Lung (tissue), 12 donors: Measurements from ENCODE around the gene ARHGAP31. TPM values are rescaled to one million over a fixed set of nuclear protein-coding genes. Genes with fewer than 3 reads are reported as not detected.
"Not testable (repeated sequence)": the region's sequence is repeated elsewhere in the genome, so short reads cannot be mapped to it uniquely, and the experiment has no call there.

Experiments used
- ATAC-seq: fragments of 200-7000 bp; cut with Tn5 transposase; one replicate; pipeline ENCODE4 v1.9.1; 2020; ENCODE audit warnings: moderate number of reproducible peaks; ENCODE audit not compliant: insufficient read depth, low FRiP score
- DNase-seq, 3 donors: peaks; one replicate each; pipeline ENCODE4 v3.0.0-alpha.2; 2013 to 2017
- H3K27ac ChIP-seq, 2 donors: one replicate each; pipeline ENCODE4 v1.5.1; 2013; ENCODE audit warnings: mild to moderate bottlenecking in 2 of 2, moderate library complexity in 2 of 2, control low read depth in 1 of 2, inconsistent platforms in 1 of 2, low read depth in 1 of 2, low read length in 1 of 2
- H3K27me3 ChIP-seq, 3 donors: one replicate each; pipeline ENCODE4 v1.5.1; 2013; ENCODE audit warnings: low read length in 2 of 3; ENCODE audit not compliant: control insufficient read depth in 3 of 3, insufficient read depth in 3 of 3
- H3K36me3 ChIP-seq, 4 donors: one replicate each; pipeline ENCODE4 v1.5.1; 2013; ENCODE audit warnings: low read length in 4 of 4, mild to moderate bottlenecking in 1 of 4, moderate library complexity in 1 of 4; ENCODE audit not compliant: control insufficient read depth in 4 of 4, insufficient read depth in 4 of 4
- H3K4me1 ChIP-seq, 5 donors: one replicate each; pipeline ENCODE4 v1.5.1; 2013; ENCODE audit warnings: low read length in 5 of 5, mild to moderate bottlenecking in 2 of 5, moderate library complexity in 1 of 5; ENCODE audit not compliant: control insufficient read depth in 5 of 5, insufficient read depth in 5 of 5
- H3K4me3 ChIP-seq: one replicate; pipeline ENCODE4 v1.5.1; 2013; ENCODE audit warnings: mild to moderate bottlenecking, control low read depth, moderate library complexity
- H3K9ac ChIP-seq, 2 donors: one replicate each; pipeline ENCODE4 v1.5.1; 2013; ENCODE audit warnings: low read length in 2 of 2, control low read depth in 1 of 2; ENCODE audit not compliant: insufficient read depth in 1 of 2
- H3K9me3 ChIP-seq, 4 donors: one replicate each; pipeline ENCODE4 v1.5.1; 2013; ENCODE audit warnings: low read length in 3 of 4, mild to moderate bottlenecking in 1 of 4, moderate library complexity in 1 of 4; ENCODE audit not compliant: control insufficient read depth in 4 of 4, insufficient read depth in 3 of 4
- WGBS, 2 donors: extraction: QIAGEN DNeasy Blood & Tissue Kit; methylation state at CpG; one replicate each; pipeline ENCODE4 v1.1.7; 2013; 5-methylcytosine and 5-hydroxymethylcytosine counted together
- polyA plus RNA-seq, 2 donors: library from polyadenylated mRNA; stranded (reverse); fragments of 200-250 nt; gene quantifications; one replicate each; pipeline ENCODE4 v1.2.1, GENCODE V29; 2013
- total RNA-seq, 2 donors: library from RNA; depleted of rRNA in 1 of 2; stranded (reverse); fragments of >200 nt in 1 of 2; gene quantifications; one replicate each; pipeline ENCODE4 v1.2.1, GENCODE V29; 2014 to 2021
- TF ChIP-seq, protein P1 (sequence below): IDR thresholded peaks from 2 replicates; pipeline ENCODE4 v1.5.1; 2012; ENCODE audit warnings: mild to moderate bottlenecking; ENCODE audit errors: control extremely low read depth, extremely low read depth
- donor health status: control.
- donor health status: control.
- donor health status: Bipolar disorder and iron deficiency.
- donor health status: healthy.
- donor health status: DM: yes; HTN: yes; CAD: no.

ARHGAP31 gene
- total and polyA plus RNA-seq, 4 donors: 11.6 to 58.5 (median 31.7) TPM

DNA sequence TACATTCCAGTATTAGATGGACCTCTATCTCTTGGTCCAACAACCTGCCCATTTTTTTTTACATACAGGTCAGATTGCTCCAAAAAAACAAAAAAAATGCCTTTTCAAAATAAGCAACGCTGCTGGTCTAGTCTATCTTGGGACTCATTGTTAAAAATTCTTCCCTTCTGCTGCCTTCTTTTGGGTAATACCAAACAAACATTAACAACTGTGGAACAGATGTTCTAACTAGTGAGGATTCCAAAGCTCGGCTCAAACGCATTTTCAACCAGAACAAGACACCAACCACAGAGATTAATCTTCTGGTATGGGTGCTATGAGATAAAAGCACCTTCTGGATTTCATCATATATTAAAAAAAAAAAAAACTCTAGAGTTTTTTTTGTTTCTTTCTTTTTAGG, 24.7 kb downstream of the ARHGAP31 start:
- 59 to 60% methylated on average over 3 of the region's 3 CpGs for WGBS, 2 donors
- ATAC-seq (no peak), DNase-seq (no peak)
- H3K9ac ChIP-seq: no peak overlapping the region
- H3K27ac ChIP-seq: no peak overlapping the region
- no peaks in the 10 kb centered on the region for H3K9me3 ChIP-seq
- no peak overlapping the region for H3K4me3 ChIP-seq
- no peaks in the 10 kb centered on the region for H3K27me3 ChIP-seq
- H3K4me1 ChIP-seq: peaks cover 0 to 18% (median 10%) of the 10 kb centered on the region in 5 donors
- peaks cover 0 to 5% (median 2%) of the 10 kb centered on the region in 4 donors for H3K36me3 ChIP-seq
- TF ChIP-seq, protein P1, sequence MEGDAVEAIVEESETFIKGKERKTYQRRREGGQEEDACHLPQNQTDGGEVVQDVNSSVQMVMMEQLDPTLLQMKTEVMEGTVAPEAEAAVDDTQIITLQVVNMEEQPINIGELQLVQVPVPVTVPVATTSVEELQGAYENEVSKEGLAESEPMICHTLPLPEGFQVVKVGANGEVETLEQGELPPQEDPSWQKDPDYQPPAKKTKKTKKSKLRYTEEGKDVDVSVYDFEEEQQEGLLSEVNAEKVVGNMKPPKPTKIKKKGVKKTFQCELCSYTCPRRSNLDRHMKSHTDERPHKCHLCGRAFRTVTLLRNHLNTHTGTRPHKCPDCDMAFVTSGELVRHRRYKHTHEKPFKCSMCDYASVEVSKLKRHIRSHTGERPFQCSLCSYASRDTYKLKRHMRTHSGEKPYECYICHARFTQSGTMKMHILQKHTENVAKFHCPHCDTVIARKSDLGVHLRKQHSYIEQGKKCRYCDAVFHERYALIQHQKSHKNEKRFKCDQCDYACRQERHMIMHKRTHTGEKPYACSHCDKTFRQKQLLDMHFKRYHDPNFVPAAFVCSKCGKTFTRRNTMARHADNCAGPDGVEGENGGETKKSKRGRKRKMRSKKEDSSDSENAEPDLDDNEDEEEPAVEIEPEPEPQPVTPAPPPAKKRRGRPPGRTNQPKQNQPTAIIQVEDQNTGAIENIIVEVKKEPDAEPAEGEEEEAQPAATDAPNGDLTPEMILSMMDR: no peak

DNA sequence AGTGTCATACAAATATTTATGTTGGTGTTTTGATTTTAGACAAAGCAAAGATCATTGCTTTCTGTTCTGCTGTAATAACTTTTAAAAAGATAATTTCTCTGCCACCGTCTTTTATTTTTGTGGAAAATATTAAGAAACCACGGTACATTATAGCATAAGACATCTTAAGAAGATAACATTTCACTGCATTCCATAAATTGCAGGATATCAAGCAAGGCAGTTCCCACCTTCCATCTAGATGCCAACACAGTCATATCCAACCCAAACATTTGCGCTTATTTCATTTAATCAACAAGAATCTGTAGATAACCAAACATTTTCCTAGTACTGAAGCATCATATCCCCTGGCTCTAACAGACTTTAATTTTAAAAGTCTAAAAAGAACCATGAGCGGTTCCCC, 25.1 kb downstream of the ARHGAP31 start:
- ATAC-seq (no peak), DNase-seq (no peak)
- H3K9ac ChIP-seq: no peak overlapping the region
- WGBS, 2 donors: 90 to 92% methylated on average over 4 of the region's 4 CpGs
- no peak overlapping the region for H3K4me3 ChIP-seq
- H3K27me3 ChIP-seq: no peaks in the 10 kb centered on the region
- TF ChIP-seq, protein P1: no peak
- peaks cover 0 to 17% (median 7%) of the 10 kb centered on the region in 5 donors for H3K4me1 ChIP-seq
- peaks cover 0 to 1% (median 0%) of the 10 kb centered on the region in 4 donors for H3K36me3 ChIP-seq
- H3K9me3 ChIP-seq: no peaks in the 10 kb centered on the region
- no peak overlapping the region for H3K27ac ChIP-seq

DNA sequence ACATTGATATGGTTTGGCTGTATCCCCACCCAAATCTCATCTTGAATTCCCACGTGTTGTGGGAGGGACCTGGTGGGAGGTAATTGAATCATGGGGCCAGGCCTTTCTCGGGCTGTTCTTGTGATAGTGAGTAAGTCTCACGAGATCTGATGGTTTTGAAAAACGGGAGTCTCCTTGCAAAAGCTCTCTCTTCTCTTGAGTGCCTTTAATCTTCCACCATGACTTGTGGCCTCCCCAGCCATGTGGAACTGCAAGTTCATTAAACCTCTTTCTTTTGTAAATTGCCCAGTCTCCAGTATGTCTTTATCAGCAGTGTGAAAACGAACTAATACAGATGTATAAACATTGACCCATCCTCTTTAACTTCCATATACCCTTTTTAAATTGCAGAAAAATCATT, 26.6 kb downstream of the ARHGAP31 start:
- not testable (repeated sequence) for DNase-seq, H3K9ac ChIP-seq, H3K27ac ChIP-seq, ATAC-seq, H3K27me3 ChIP-seq, H3K9me3 ChIP-seq, H3K36me3 ChIP-seq, H3K4me3 ChIP-seq
- whole genome bisulfite sequencing, 2 donors: 67 to 78% methylated on average over 5 of the region's 5 CpGs
- H3K4me1 ChIP-seq: peaks cover 0 to 17% (median 5%) of the 10 kb centered on the region in 5 donors

DNA sequence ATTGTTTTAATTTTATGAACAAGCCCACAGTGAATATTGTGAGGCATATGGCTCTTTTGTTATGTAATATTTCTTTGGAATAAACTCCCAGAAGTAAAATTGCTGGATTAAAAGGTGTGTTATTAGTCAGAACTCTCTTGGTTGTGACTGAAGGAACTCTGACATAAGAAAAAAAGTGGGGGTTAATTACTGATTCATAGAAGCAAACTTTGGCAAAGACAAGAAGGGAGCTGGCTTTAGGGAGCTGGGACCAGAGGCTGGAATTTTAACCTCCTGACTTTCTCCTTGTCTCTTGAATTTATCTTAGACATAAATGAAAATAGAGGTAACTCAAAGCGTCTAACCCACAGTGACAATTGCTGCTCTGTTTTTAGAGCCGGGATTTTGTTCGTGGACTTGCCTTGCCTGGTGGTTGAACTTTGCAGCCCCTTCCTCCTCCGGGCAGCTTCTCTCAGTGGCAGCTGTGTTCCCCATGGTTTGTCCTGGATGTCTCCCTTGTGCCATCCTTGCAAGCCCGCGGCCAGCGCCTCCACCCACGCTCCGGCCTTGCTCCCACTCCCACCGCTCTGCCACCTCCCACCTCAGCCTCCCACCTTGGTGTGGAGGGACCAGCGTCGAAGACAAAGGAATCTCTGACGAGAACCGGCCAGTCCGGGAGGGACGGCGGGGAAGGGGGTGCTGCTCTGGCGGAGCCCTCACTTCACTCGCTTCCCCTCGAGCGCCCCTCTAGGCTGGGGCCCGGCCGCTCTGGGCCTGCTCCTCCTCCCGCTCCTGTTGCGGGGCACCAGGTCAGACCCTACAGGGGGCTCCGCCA, 28.0 kb downstream of the ARHGAP31 start:
- peak overlapping the region; percentile 89 to 98 for H3K27ac ChIP-seq
- WGBS, 2 donors: 1 to 6% methylated on average over 23 to 26 of the region's 26 CpGs
- TF ChIP-seq, protein P1: no peak
- peaks cover 0 to 17% (median 7%) of the 10 kb centered on the region in 5 donors for H3K4me1 ChIP-seq
- peak overlapping the region; percentile 76 to 84 for H3K9ac ChIP-seq
- peak; percentile 10 for ATAC-seq
- H3K27me3 ChIP-seq: no peaks in the 10 kb centered on the region
- no peaks in the 10 kb centered on the region for H3K36me3 ChIP-seq
- H3K4me3 ChIP-seq: peak overlapping the region; percentile 51
- DNase-seq: peak in 1 of 3 donors; percentile 72
- H3K9me3 ChIP-seq: no peaks in the 10 kb centered on the region
